DND-41 (cell line): ENCODE results near the gene RUVBL1.

Experiments
- ATAC-seq: fragments of 200-7000 bp; cut with Tn5 transposase; 3 replicates; pipeline ENCODE4 v1.9.1; 2021; ENCODE audit warnings: low read depth; ENCODE audit not compliant: insufficient read depth
- DNase-seq: peaks from one replicate; pipeline ENCODE4 v3.0.0-alpha.2; 2020
- H2AFZ ChIP-seq: 2 replicates; pipeline ENCODE4 v1.6.0; 2012; ENCODE audit warnings: low read depth, low read length
- H3K27ac ChIP-seq: 2 replicates; pipeline ENCODE4 v1.5.1; 2012; ENCODE audit warnings: low read length, inconsistent platforms
- H3K27me3 ChIP-seq: fragments of 200-600 bp; sonication (generic); 2 replicates; pipeline ENCODE4 v1.6.0; 2012; ENCODE audit warnings: low read length, mild to moderate bottlenecking, inconsistent platforms; ENCODE audit not compliant: insufficient read depth, poor library complexity
- H3K36me3 ChIP-seq: 2 replicates; pipeline ENCODE4 v1.5.1; 2012; ENCODE audit warnings: low read length, inconsistent platforms; ENCODE audit not compliant: insufficient read depth
- H3K4me1 ChIP-seq: 2 replicates; pipeline ENCODE4 v1.5.1; 2012; ENCODE audit warnings: mild to moderate bottlenecking, low read length; ENCODE audit not compliant: insufficient read depth
- H3K4me2 ChIP-seq: 2 replicates; pipeline ENCODE4 v1.6.0; 2012; ENCODE audit warnings: mild to moderate bottlenecking, moderate library complexity, low read length, inconsistent platforms; ENCODE audit not compliant: insufficient read depth
- H3K4me3 ChIP-seq, 2 experiments: fragments of 200-600 bp in 1 of 2; shearing (Covaris generic) in 1 of 2; 2 replicates each; pipeline ENCODE4 v1.5.1; 2012 to 2016; ENCODE audit warnings: inconsistent platforms in 2 of 2, low read length in 2 of 2, mild to moderate bottlenecking in 2 of 2, low read depth in 1 of 2, moderate library complexity in 1 of 2
- H3K79me2 ChIP-seq: 2 replicates; pipeline ENCODE4 v1.6.0; 2012; ENCODE audit warnings: low read length, inconsistent platforms; ENCODE audit not compliant: insufficient read depth
- H3K9ac ChIP-seq: 2 replicates; pipeline ENCODE4 v1.6.0; 2012; ENCODE audit warnings: low read depth, mild to moderate bottlenecking, inconsistent platforms, low read length, moderate library complexity
- H3K9me3 ChIP-seq: 2 replicates; pipeline ENCODE4 v1.5.1; 2012; ENCODE audit warnings: low read length, moderate library complexity, mild to moderate bottlenecking, inconsistent platforms; ENCODE audit not compliant: insufficient read depth, severe bottlenecking
- H4K20me1 ChIP-seq: 2 replicates; pipeline ENCODE4 v1.6.0; 2012; ENCODE audit warnings: low read length; ENCODE audit not compliant: insufficient read depth
- CTCF ChIP-seq: IDR thresholded peaks from 2 replicates; pipeline ENCODE4 v1.5.1; 2012; ENCODE audit warnings: borderline replicate concordance, low read length, moderate library complexity, mild to moderate bottlenecking; ENCODE audit not compliant: poor library complexity, severe bottlenecking; ENCODE audit errors: extremely low read depth
- EZH2 ChIP-seq: IDR thresholded peaks from 3 replicates; pipeline ENCODE4 v1.6.1; 2012; ENCODE audit warnings: borderline replicate concordance, low read depth, mild to moderate bottlenecking, moderate library complexity, low read length, inconsistent platforms; ENCODE audit not compliant: severe bottlenecking

RUVBL1 gene

GRCh38 chr3:128078322-128078721 lies 45.3 kb downstream of the RUVBL1 start:
- Histone ChIP-seq H3K4me3 (no peak overlapping the region), H3K4me1 (no peaks in the 10 kb centered on the region), H3K27me3 (no peaks in the 10 kb centered on the region), H3K9me3 (no peaks in the 10 kb centered on the region), H3K4me2 (no peak overlapping the region), H3K36me3 (peaks cover 94% of the 10 kb centered on the region), H4K20me1 (peaks cover 45% of the 10 kb centered on the region), H2AFZ (no peak overlapping the region), H3K9ac (no peak overlapping the region), H3K79me2 (peaks cover 10% of the 10 kb centered on the region; the same call in 1 of the 2 replicates), H3K27ac (no peak overlapping the region)
- no peak for DNase-seq
- no peak for ATAC-seq
- TF ChIP-seq EZH2: no peak
- TF ChIP-seq CTCF: no peak

- TF ChIP-seq CTCF (no peak), EZH2 (no peak)
Measured at GRCh38 chr3:128077665-128078064, 45.9 kb downstream of the RUVBL1 start.

GRCh38 chr3:128077202-128077624 lies 46.4 kb downstream of the RUVBL1 start:
- Histone ChIP-seq H3K36me3 (peaks cover 94% of the 10 kb centered on the region), H3K9ac (no peak overlapping the region), H4K20me1 (peaks cover 56% of the 10 kb centered on the region), H3K27me3 (no peaks in the 10 kb centered on the region), H3K9me3 (no peaks in the 10 kb centered on the region), H2AFZ (no peak overlapping the region), H3K4me2 (no peak overlapping the region), H3K79me2 (peaks cover 17% of the 10 kb centered on the region; the same call in 1 of the 2 replicates), H3K4me1 (no peaks in the 10 kb centered on the region), H3K27ac (no peak overlapping the region), H3K4me3 (no peak overlapping the region)
- no peak for TF ChIP-seq CTCF
- DNase-seq: no peak
- no peak for ATAC-seq

More at GRCh38 chr3:128077665-128078064, 45.9 kb downstream of the RUVBL1 start:
- no peak for ATAC-seq
- H3K9me3 ChIP-seq: no peaks in the 10 kb centered on the region
- no peak overlapping the region for H2AFZ ChIP-seq
- H4K20me1 ChIP-seq: peaks cover 51% of the 10 kb centered on the region
- peaks cover 94% of the 10 kb centered on the region for H3K36me3 ChIP-seq
- H3K4me1 ChIP-seq: no peaks in the 10 kb centered on the region
- H3K79me2 ChIP-seq: peaks cover 12% of the 10 kb centered on the region; the same call in 1 of the 2 replicates
- no peak overlapping the region for H3K27ac ChIP-seq
- no peak overlapping the region for H3K9ac ChIP-seq
- no peak overlapping the region for H3K4me2 ChIP-seq
- no peaks in the 10 kb centered on the region for H3K27me3 ChIP-seq
- H3K4me3 ChIP-seq: no peak overlapping the region
- no peak for DNase-seq
